HG03442 (cell line): ENCODE data around the gene MIPOL1.
A peak's percentile ranks its signal among the peaks of the same experiment; 100 is the strongest.
"Not testable (repeated sequence)": the region's sequence is repeated elsewhere in the genome, so short reads cannot be mapped to it uniquely, and the experiment has no call there.

Experiments
- ATAC-seq: cut with Tn5 transposase; IDR thresholded peaks from one replicate; pipeline ENCODE4 v1.9.1; 2021; ENCODE audit warnings: mild to moderate bottlenecking, moderate library complexity; ENCODE audit not compliant: unreplicated experiment

MIPOL1 gene, protein sequence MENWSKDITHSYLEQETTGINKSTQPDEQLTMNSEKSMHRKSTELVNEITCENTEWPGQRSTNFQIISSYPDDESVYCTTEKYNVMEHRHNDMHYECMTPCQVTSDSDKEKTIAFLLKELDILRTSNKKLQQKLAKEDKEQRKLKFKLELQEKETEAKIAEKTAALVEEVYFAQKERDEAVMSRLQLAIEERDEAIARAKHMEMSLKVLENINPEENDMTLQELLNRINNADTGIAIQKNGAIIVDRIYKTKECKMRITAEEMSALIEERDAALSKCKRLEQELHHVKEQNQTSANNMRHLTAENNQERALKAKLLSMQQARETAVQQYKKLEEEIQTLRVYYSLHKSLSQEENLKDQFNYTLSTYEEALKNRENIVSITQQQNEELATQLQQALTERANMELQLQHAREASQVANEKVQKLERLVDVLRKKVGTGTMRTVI

DNA sequence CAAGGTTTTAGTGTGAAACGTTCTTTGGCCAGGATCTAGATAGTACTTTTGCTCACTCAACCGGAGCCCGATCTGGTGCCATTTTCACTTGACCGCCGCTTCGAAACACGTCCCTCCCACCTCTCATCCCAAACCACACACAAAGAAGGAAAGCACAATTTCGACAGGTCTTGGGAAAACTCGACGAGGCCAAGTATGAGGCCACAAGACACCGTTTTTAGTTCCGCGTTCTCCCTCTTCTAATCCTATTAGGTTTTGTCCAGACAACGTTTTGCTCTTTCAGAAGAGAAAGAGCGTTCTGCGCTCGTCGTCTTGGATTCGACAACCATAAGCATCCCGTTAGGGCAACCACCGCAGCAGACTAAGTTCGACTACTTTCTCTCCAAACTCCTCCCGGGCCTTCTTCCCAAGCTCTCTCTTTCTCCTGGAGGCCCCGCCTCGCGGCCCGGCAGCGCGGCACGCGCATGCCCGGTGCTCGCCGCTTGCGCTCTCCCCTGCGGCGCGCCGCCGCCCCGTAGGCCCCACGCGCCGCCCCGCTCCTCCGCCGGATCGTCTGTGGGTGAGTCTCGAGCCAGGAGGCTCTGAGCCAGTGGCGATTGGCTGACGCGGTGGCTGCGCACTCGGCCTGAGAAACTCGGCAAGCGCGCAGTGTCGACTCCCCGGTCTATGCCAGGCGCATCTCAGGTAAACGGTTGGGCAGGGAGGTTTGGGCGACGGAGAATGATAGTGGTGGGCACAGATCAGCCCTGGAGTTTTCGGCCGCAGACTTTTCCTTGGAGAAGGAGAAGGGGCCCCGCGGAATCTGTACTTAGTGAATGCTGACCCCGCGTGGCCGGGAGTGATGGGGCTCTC is at the start of gene MIPOL1:
Gene MIPOL1 (plus strand): TSS at position 517 of the 852 bp plus-strand sequence. CDS start 49,952 bp downstream, outside the sequence.
- no peak for ATAC-seq

DNA sequence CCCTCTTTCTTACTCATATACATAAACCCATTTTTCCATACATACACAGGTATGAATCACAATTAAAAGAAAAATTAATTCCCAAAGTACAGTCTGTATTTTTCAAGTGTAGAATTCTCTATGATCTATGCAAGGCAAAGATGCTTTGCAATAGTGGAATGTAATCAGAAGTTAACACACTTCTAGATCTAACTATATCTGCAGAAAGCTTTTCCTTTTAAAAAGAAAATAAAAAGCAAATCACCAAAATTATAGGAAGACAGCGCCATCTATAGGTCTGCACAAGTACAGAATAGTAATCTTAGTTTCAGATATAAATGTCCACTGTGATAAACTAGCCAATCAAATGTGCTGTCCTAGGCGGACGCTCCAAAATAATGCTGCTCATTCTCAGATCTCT is 47.3 kb upstream of the MIPOL1 start:
- peak; percentile 45 for ATAC-seq

DNA sequence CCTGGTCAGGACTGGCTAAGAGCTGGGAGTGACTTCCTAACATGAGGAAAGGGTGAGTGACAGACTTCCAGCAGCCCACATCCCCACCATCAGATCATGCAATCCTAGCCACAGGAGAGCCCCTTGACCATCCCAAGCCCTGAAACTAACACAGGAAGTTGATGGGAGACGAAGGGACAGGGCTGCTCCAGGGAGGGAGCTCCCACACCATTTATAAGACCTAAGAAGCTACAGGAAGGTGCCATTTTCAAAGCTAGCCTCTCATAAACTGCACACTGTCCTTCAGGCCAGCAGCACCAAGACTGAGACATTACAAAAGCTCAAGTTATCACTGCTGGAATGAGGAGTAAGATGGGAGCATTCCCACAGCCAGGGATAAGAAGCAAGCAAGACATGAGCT is 44.7 kb upstream of the MIPOL1 start:
- no peak for ATAC-seq

DNA sequence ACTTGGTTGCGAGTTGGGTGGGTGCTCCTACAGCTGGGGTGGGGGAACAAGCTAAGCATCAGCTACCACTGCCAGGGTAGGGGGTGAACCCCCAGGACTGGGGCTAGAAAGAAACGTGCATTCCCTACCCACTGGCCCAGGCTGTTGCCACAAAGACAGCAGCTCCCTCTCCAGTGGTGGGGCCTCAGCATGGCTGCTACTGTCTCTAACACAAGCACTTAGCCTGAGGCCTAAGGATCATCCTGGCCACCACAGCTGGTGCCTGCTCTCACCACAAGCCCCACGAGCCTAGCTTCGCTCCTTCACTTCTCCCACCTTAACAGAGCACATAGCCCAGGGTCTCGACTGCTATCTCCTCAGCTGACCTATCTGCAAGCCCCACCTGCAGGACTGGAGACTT is 44.3 kb upstream of the MIPOL1 start:
- ATAC-seq, result no peak

DNA sequence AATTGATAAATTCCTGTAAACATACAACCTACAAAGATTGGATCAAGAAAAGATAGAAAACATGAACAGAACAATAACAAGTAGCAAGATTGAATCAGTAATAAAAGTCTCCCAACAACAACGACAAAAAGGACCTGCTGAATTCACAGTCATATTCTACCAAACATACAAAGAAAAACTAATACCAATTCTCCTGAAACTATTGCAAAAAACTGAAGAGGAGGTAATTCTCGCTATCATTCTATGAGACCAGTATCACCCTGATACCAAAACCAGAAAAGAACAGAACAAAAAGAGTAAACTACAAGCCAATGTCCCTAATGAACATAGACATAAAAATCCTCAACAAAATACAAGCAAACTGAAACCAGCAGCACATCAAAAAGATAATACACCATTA is 39.8 kb upstream of the MIPOL1 start:
- ATAC-seq, result no peak

DNA sequence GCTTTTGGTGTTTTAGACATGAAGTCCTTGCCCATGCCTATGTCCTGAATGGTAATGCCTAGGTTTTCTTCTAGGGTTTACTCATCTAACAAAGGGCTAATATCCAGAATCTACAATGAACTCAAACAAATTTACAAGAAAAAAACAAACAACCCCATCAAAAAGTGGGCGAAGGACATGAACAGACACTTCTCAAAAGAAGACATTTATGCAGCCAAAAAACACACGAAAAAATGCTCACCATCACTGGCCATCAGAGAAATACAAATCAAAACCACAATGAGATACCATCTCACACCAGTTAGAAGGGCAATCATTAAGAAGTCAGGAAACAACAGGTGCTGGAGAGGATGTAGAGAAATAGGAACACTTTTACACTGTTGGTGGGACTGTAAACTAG is 35.4 kb upstream of the MIPOL1 start:
- ATAC-seq, result not testable (repeated sequence)

DNA sequence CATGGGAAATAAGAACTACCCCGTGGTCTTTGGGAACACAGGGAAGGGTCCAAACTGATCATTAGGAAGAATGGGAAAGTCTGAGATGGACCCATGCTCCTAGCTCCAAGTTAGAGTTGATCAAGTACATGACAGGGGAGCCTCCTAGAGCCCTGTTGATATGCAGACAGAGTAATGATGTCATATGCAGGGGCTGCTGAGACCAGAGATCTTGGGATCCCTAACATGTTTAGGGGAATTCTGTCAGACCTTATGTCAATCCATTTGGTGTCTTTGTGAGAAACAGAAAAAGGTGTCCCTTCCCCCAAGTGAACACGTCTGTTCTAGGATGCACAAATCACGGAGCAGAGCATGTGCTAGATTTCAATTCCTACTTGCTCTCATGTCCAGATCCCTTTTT is 31.9 kb upstream of the MIPOL1 start:
- no peak for ATAC-seq

DNA sequence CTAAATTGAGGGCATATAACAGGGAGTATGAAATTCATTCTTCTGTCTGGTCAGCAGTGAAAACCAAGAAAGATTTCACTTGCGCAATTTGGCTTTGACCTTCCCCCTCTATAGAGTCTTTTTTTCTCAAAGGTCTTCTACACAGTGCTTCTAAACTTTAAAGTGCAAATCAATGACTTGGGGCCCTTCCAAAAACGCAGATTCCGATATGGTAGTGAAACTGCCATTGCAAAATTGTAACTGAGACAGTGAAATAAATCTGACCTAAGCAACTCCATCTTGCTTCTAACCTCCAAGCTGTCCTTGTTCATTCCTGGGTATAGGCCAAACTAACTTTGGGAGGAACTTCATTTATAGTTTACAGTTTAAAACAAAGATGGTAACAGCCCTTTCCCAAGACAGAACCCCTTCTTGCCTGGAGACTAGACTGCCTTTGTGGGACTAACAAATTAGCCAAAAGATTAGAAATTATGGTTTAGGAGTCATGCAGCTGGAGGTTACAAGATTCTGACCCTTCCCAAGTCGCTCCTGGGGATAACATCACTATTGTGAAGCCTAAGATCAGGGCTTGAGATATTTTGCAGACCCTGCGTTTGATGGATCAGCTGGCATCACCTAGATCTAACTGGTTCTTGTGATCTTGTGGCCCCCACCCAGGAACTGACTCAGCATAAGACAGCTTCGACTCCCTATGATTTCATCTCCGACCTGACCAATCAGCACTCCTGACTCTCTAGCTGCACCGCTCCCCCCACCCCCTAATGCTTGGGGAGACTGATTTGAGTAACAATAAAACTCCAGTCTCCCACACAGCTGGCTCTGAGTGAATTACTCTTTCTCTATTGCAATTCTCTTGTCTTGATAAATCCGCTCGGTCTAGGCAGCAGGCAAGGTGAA is 30.3 kb upstream of the MIPOL1 start:
- no peak for ATAC-seq

DNA sequence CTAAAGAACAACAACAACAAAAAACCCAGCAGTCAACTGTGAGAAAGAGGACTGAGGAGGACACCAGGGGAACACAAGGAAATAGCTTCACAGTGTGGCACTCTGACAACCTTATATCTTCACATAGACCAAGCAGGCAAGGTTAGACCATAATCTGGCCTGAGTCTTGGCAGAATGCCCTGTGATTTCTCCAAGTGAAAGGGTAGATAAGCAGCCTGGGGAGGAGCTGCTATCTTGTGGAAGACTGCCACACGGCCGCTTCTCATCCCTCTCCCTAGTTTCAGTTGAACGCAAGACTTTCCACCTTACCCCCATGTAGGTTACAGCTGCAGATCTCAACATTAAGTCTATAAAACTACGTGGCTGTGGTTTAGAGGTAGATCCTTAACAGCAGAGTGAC is 29.0 kb upstream of the MIPOL1 start:
- no peak for ATAC-seq

DNA sequence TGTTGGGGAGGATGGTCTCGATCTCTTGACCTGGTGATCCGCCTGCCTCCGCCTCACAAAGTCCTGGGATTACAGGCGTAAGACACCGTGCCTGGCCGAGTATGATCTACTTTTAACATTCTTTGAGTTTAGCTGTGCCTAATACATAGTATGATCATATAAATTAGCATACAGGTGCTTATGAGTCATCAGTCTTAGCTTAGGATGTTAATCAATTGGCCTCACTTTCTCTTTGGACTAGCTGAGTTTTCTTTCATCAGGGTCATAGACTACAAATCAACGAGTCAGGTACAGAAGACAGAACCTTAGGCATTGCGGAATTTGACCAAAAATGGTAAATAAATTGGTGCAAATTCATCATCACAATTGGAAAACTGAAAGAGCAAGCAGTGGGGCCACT is 27.5 kb upstream of the MIPOL1 start:
- no peak for ATAC-seq

DNA sequence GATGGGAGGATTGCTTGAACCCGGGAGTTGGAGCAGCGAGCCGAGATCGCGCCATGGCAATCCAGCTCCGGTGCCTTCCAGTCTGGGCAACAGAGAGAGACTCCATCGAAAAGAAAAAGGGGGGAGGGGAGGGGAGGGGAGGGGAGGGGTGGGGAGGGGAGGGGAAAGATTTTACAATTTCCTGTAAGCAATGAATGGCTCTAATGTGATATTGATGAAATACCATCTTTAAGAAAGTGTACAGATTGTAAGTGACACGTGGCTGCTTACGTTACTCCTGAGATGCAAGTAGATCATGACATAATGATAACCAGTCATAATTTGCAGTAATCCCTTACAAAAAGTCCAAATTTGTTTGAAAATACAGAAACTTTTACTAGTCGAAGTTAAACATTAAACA is 26.7 kb upstream of the MIPOL1 start:
- no peak for ATAC-seq

DNA sequence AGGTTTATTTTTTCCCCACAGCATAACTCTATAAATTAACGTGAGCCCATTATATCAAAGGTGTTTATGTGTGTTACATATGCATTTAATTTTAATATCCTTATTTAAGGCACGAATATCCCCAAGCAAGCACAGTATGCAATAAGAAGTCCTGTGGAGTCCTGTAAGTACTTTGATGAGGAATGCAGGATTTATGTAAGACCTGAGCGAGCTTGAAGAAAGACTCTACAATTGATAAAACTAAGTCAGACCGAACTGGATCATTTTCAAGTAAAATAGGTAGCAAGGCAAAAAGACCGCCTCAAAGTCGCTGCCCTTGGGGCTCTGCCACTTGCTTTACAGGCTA is 26.1 kb upstream of the MIPOL1 start:
- no peak for ATAC-seq

DNA sequence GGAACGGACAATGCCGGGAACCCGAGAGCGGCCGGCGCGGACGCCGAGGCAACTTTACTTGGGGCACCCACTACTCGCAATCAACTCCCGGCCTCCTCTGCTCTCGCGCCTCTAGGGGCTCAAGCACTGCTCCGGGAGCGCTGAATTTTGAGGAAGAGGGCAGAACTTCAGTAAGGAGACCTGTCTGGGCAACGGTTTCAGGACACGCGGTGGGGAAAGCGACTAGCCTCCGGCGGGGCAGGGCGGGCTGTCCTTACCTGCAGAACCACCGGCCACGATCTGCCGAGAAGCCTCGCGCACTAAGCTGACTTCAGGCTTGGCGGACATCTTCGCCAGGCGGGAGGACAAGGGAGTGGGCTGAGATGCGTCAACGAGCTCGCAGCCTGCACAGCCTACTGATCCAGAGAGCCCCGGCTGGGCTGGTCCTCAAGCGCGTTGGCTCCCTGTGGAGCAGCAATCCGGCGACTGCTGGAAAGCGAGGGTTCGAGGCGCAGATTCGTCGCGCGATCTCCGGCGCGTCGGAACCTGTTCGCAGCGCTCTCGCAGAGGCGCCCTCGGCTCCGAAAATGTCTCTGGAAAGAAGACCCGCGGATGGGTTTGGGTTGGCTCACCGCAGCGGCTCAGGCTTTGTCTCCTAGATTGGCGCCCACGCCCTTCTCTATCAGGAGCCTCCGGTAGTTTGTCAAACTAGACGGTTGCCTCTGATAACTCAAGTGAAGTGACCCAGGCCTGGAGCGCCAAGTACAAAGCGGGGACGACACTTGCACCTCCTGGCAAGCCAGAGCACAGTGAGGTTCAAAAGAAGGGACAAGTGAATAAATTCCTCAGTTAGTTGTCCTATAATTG is 25.5 kb upstream of the MIPOL1 start, which contains the start of gene SLC25A21:
Gene SLC25A21 (minus strand): TSS at position 583 of the 846 bp plus-strand sequence.
- ATAC-seq, result no peak

DNA sequence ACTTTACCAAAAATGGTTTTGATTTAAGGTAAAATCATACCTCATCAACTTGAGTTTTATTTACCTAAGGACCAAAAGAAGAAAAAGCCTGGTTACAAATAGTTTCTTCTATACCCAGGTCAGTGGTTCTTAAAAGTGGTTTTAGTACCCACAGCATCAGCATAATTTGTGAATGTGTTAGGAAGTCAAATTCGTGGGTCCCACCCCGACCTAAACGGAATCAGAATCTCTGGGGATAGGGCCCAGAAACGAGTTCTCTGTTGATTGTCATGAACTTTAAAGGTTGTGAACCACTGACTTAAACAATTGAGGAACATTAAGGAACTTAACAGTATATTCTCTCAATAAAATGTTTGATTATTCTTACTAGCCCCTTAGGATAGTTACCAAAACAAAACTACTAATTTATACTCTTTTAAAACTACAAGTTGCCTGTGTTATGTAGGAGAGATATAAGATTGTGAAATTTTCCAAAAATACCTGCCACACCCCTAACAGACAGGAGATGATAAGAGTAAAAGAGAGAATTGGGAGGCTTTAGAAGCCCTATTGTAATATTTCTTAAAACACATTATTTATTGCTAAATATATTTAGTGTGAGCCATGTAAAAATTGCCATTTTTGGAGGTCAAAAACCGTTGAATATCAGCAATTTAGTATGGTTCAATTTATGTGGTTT is 24.7 kb upstream of the MIPOL1 start:
- ATAC-seq, result no peak

DNA sequence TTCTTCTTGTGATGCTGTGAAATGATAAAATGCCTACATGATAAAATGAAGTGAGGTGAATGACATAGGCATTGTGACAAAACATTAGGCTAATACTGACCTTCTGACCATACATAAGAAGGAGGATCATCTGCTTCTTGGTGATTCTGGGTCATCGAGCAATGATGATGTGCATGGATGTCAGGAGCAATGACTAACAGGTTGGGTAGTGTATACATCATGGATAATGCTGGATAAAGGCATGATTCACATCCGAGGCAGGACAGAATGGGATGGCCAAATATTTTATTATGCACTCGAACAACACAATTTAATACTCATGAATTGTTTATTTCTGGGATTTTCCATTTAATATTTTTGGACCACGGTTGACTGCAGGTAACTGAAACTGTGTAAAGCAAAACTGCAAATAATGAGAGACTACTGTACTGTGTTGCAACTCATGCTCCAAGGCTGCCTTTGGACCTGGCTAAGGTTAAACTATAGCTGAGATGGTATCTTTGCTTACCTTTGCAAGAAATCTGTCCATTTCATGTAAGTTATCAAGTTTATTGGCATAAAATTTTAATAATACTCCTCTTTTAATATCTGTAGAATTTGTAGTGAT is 17.7 kb upstream of the MIPOL1 start:
- ATAC-seq, result no peak

DNA sequence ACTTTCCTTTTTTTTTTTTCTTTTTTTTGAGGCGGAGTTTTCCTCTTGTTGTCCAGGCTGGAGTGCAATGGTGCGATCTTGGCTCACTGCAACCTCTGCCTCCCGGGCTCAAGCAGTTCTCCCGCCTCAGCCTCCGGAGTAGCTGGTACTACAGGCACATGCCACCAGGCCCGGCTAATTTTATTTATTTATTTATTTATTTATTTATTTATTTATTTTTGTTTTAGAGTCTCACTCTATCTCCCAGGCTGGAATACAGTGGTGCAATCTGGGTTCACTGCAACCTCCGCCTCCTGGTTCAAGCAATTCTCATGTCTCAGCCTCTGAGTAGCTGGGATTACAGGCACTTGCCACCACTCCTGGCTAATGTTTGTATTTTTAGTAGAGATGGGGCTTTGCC is 16.9 kb upstream of the MIPOL1 start:
- ATAC-seq, result not testable (repeated sequence)

DNA sequence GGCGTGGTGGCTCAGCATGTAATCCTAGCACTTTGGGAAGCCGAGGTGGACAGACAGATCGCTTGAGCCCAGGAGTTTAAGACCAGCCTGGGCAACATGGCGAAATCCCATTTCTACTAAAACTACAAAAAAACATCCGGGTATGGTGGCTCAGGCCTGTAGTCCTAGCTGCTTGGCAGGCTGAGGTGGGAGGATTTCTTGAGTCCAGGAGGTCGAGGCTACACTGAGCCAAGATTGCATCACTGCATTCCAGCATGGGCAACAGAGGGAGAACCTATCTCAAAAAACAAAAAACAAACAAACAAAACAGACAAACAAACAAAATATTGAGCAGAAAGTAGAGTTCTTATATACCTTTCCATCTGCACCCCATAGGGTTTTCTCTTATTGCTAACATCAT is 16.3 kb upstream of the MIPOL1 start:
- ATAC-seq, result no peak

DNA sequence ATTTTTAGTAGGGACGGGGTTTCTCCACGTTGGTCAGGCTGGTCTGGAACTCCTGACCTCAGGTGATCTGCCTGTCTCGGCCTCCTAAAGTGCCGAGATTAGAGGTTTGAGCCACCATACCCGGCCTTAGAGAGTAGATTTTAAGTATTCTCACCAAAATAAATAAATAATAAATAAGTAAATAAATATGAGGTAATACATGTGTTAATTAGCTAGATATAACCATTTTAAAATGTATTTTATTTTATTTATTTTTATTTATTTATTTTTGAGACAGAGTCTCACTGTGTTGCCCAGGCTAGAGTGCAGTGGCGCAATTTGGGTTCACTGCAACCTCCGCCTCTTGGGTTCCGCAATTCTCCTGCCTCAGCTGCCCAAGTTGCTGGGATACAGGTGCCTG is 13.2 kb upstream of the MIPOL1 start:
- ATAC-seq, result not testable (repeated sequence)

DNA sequence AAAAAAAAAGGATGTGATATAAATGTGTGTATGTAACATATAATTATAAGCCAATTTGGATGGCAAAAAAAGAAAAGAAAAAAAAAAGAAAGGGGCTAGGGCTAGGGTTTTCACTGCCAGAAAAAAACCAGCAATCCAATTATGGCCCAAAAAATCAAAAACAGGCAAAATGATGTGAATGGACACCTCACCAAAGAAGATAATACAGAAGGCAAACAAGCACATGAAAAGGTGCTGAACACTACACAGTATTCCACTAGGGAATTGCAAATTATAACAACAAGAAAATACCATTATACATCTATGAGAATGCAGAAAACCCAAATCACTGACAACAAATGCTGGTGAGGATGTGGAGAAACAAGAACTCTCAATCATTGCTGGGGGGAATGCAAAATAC is 12.1 kb upstream of the MIPOL1 start:
- ATAC-seq, result no peak
